Endometrial microvascular endothelial cells (primary cell): ENCODE data around the gene BRD2. TPM values are rescaled to one million over a fixed set of nuclear protein-coding genes. Genes with fewer than 3 reads are reported as not detected.

Experiments used
- in situ Hi-C: cut with HindIII; loops from 2 replicates; pipeline ENCODE4 v1.10.0; 2017; ENCODE audit warnings: low sequenced_read_pairs, low pct_unique_long_range_greater_than_20kb; ENCODE audit errors: inconsistent ontology term
- total RNA-seq: library from RNA; depleted of rRNA; stranded (reverse); fragments of >200 nt; gene quantifications from one replicate; pipeline ENCODE4 v1.2.3, GENCODE V29; 2015; ENCODE audit errors: inconsistent ontology term

Gene BRD2
- total RNA-seq, 1 donor from 2014 or later, result 105 TPM

- in situ Hi-C loops, result loop anchor here (25.0 kb wide), 1 partner anchor 146 kb away; the partner anchor contains the start of genes PSMB8 and TAP2
Observed at GRCh38 chr6:32982702-32983492, 14.5 kb downstream of the BRD2 start.

- in situ Hi-C loops, result loop anchor here (25.0 kb wide), 1 partner anchor 146 kb away; the partner anchor contains the start of genes PSMB8 and TAP2
Observed at GRCh38 chr6:32983493-32983848, 15.1 kb downstream of the BRD2 start.

- in situ Hi-C loops, result loop anchor here (25.0 kb wide), 1 partner anchor 147 kb away; the partner anchor contains the start of genes PSMB8 and TAP2
Observed at GRCh38 chr6:32983964-32984621, 15.7 kb downstream of the BRD2 start.

- in situ Hi-C loops, result loop anchor here (25.0 kb wide), 1 partner anchor 148 kb away; the partner anchor contains the start of genes PSMB8 and TAP2
Observed at GRCh38 chr6:32984622-32985389, 16.4 kb downstream of the BRD2 start.

- in situ Hi-C loops, result loop anchor here (25.0 kb wide), 1 partner anchor 152 kb away; the partner anchor contains the start of genes PSMB8 and TAP2
Observed at GRCh38 chr6:32989368-32989767, 21.0 kb downstream of the BRD2 start.

- in situ Hi-C loops, result loop anchor here (25.0 kb wide), 1 partner anchor 155 kb away; the partner anchor contains the start of genes PSMB8 and TAP2
Observed at GRCh38 chr6:32991972-32992371, 23.6 kb downstream of the BRD2 start.

- in situ Hi-C loops, result loop anchor here (25.0 kb wide), 1 partner anchor 156 kb away; the partner anchor contains the start of genes PSMB8 and TAP2
Observed at GRCh38 chr6:32993363-32993973, 25.1 kb downstream of the BRD2 start.

- in situ Hi-C loops, result loop anchor here (25.0 kb wide), 1 partner anchor 158 kb away; the partner anchor contains the start of genes PSMB8 and TAP2
Observed at GRCh38 chr6:32995448-32995847, 27.1 kb downstream of the BRD2 start.

- in situ Hi-C loops, result no loop called here
Observed at GRCh38 chr6:33000055-33000454, 31.7 kb downstream of the BRD2 start.

GRCh38 chr6:33001685-33002084, 33.3 kb downstream of the BRD2 start:
- in situ Hi-C loops, result no loop called here

- in situ Hi-C loops, result no loop called here
Observed at GRCh38 chr6:33004940-33005339, 36.5 kb downstream of the BRD2 start.

- in situ Hi-C loops, result no loop called here
Observed at GRCh38 chr6:33007831-33008400, 39.5 kb downstream of the BRD2 start.

- in situ Hi-C loops, result no loop called here
Observed at GRCh38 chr6:33008944-33009861, 40.8 kb downstream of the BRD2 start, which contains the start of gene HLA-DOA. TSS of gene HLA-DOA (minus strand) at chr6:33009591.

- in situ Hi-C loops, result no loop called here
Observed at GRCh38 chr6:33010356-33010755, 42.0 kb downstream of the BRD2 start.

GRCh38 chr6:33013608-33014007, 45.2 kb downstream of the BRD2 start:
- in situ Hi-C loops, result no loop called here

GRCh38 chr6:33014841-33015634, 46.6 kb downstream of the BRD2 start:
- in situ Hi-C loops, result no loop called here
